Measurements from ENCODE around the gene KCNH1.
"Not testable (repeated sequence)": the region's sequence is repeated elsewhere in the genome, so short reads cannot be mapped to it uniquely, and the experiment has no call there.

KCNH1 gene

DNA sequence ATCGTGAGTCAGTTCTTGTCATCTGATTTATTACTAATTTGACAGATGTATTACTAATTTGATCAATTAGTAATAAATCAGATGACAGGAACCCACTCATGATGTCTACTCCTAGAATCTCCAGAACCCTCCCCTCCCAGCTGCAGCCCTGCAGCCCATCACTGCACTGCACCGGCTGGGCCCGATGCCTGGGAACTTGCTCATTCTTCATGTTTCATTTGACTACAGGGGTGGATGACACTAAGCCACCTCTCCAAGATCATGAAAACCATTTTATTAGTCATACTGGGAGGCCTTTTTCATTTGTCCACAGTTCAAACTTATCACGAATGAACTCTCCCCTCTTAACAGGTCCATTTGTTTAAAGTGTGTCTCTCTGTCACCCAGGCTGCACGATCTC, 41.0 kb downstream of the KCNH1 start:
- DNase-seq: no peak

GRCh38 chr1:211091867-211092266, 42.1 kb downstream of the KCNH1 start:
- DNase-seq: no peak

- no peak for DNase-seq
Measured at GRCh38 chr1:211089536-211089935, 44.4 kb downstream of the KCNH1 start.

- DNase-seq: no peak
Measured at GRCh38 chr1:211088156-211088555, 45.8 kb downstream of the KCNH1 start.

DNA sequence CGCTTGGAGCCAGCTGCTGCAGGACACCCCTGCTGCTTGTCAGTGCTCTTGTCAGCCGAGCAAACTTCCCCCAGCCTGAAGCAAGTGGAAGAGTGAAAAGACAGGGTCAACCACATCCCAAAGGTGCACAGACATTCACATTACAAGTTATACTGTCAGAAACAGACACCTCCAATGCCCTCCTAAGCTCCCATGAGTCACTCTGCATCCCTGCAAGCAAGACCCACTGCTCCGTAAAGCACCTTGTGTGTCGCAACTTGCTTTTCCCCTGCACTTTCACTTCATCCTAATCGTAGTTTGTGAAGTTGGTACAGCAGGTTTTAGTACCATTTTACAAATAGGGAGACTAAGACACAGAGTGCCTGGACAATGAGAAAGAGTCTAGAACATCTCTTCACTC, 51.1 kb downstream of the KCNH1 start:
- no peak for DNase-seq

DNA sequence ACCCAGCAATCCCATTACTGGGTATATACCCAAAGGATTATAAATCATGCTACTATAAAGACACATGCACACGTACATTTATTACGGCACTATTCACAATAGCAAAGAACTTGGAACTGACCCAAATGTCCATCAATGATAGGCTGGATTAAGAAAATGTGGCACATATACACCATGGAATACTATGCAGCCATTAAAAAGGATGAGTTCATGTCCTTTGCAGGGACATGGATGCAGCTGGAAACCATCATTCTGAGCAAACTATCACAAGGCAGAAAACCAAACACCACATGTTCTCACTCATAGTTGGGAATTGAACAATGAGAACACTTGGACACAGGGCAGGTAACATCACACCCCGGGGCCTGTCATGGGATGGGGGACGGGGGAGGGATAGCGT, 52.5 kb downstream of the KCNH1 start:
- not testable (repeated sequence) for DNase-seq

DNA sequence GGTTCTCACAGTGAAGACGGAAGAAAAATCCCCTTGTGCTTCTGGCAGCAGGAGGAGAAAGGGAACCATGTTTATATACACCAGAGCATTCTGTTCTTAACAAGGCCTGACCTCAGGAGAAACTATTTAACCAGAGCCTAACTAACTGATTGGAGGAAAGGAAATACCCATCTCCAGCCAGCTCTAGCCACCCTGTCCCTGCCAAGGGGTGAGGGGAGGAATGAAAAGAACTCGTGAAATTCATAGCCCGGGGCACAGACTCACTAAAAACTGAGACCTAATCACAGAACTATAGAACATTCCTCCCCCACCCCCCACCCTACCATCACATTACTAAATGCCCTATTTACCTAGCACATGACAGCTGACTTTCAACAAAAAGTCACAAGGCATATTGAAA, 65.0 kb downstream of the KCNH1 start:
- no peak for DNase-seq

DNA sequence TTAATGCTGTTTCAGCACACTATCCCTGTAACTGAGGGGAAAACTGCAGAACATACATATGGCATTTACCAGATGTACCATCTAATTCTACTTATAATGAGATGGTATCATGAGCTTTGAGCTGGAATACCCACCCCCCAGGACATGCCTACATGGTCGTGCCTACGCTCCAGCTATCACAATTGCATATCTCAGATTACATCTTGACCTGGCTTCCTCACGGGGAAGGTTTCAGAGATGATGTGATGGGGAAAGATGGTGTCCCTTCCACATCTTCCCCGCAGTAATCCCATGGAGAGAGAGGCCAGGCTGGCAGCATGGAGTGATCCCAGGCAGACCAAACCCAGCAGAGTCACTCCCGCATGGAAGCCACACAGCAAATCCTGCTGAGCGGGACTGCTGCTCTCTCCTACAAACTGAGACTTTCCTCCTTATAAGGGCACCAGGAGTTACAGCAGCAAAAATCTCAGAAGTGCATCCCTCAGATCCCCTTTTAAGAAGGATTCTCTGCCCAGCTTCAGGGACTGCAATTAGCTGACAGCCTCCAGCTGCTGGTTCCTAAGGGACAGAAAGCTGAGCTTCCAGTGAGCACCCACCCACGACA, 67.1 kb downstream of the KCNH1 start:
- no peak for DNase-seq

GRCh38 chr1:211041838-211042237, 92.1 kb downstream of the KCNH1 start:
- DNase-seq: peak; percentile 5

GRCh38 chr1:211037095-211037494, 96.9 kb downstream of the KCNH1 start:
- DNase-seq: peak; percentile 97

DNA sequence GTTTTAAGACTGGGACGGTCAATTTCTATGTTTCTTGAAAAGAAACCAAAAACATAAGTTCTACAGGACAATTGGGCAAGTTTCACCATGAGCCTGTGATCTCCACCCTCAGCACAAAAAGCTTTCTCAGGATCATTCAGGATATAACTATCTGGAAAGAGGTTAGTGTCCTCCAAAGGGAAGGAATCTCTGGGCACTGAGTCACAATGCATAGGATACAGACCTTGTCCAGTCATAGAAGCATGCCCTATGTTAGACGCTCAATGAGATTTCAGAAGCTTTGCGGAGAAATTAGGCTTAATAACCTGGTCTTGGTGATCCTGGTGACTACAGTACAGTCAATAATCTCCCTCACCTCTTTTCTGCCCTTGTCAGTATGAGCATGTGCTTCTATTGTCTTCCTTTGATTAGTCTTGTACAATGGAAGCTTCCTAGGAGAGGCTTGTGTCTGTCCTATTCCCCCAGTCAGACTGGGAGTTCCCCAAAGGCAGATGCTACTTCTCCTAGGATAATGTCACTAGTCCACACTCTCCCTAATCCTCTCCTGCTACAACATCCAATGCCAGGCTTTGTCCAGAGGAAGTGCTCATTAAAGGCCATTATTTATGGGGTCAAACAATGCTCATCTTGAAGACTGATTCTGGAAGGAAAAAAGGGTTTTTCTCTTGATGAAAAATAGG, 97.4 kb downstream of the KCNH1 start:
- DNase-seq: peak; percentile 3

- DNase-seq: peak; percentile 5
Measured at GRCh38 chr1:211035821-211036380, 98.0 kb downstream of the KCNH1 start.

GRCh38 chr1:211033921-211034525, 99.9 kb downstream of the KCNH1 start:
- peak; percentile 31 for DNase-seq

GRCh38 chr1:211024901-211025300, 109.0 kb downstream of the KCNH1 start:
- DNase-seq: no peak

DNA sequence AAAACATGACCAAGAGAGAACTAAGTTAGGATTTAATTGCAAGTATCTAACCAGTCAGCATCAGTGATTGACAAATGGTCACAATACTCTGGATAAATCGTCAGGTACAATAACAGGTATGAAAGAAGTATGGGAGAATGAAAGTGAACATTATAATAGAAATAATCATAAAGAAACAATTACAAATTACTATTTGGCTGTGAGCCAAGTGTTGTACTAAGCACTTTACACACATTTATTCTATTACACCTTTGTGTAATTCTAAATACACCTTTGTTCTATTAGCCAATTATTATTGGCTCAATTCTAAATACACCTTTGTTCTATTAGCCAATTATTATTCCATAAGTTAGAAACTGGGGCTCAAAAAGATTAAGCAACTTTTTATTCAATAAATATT, 114.7 kb downstream of the KCNH1 start:
- DNase-seq: no peak

- no peak for DNase-seq
Measured at GRCh38 chr1:211018690-211019089, 115.3 kb downstream of the KCNH1 start.

DNA sequence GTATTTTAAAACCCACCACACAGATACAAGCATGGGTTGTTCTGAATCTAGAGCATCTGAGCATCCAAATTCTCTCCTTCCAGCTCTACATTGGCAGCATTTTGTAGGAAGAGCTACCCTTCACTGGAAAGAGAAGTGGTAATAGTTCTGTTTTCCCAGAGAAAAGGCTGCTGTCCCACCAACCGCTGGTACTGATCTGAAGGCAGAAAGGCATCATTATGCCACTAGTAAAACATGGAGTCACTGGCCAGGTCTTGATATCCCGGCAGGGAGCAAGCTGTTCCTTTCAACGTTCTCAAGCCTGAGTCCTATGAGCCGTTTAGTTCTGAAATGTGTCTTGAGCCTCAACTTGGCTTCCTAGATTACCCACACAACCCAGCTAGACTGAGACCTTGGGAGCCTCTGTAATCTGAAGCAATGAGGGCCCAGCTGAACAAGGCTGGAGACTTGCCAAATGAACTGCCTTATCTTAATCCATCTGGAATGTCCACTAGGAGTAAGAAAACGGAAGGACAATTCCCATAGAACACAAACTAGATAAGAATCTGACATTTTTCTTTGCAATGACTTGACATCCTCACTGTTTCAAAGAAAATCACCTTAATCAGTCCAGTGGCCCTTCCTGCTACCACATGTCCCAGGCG, 116.8 kb downstream of the KCNH1 start:
- peak; percentile 46 for DNase-seq

DNA sequence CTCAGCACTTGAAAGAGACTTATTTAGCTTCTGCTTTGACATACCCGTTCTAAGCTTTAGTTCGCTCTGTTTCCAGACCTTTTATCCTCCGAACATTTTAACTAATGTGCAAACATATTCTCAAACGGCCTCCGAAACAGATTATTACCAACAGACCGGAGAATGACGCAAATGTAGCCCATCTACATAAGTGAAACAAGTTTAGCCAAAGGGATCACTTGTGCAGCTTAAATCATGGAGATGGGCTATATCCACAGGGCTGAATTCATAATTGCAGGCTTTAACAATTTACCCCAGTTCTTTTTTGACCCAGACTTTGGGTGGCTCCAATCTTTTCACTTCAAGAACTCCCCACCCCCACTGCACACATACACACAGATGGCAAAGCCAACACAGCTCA, 119.7 kb downstream of the KCNH1 start:
- DNase-seq: no peak

- DNase-seq: peak; percentile 26
Measured at GRCh38 chr1:211013346-211014240, 120.4 kb downstream of the KCNH1 start.

GRCh38 chr1:211011128-211011527, 122.8 kb downstream of the KCNH1 start:
- DNase-seq: not testable (repeated sequence)

DNA sequence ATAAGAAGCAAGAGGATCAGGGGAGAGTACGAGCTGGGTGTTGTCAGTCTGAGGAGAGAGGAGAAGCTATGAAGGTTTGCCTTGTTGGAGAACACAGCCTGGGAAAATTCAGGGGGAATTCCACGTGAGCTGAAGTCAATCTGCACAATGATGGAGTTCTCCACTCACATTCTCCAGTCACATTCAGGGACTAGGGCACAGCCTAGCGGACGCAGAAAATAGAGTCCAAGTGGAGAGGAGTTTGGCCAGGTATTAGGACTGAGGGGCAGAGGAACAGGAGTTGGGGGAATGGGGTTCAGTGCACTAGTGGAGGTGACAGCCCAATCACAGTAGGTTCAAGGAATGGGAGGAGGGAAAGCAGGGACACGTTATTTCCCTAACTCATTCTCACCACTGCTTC, 124.0 kb downstream of the KCNH1 start:
- DNase-seq: no peak

DNA sequence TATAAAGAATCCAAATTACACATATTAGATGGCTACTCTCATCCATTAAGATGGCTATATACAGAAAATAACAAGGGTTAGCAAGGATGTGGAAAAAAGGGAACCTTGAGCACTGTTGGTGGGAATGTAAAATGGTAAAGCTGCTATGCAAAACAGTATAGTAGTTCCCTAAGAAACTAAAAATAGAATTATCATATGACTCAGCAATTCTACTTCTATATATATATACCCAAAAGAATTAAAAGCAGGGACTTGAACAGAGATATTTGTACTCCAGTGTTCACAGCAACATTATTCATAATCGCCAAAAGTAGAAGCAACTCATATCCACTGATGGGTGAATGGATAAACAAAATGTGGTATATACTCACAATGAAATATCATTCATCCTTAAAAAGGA, 126.1 kb downstream of the KCNH1 start:
- DNase-seq: no peak

DNA sequence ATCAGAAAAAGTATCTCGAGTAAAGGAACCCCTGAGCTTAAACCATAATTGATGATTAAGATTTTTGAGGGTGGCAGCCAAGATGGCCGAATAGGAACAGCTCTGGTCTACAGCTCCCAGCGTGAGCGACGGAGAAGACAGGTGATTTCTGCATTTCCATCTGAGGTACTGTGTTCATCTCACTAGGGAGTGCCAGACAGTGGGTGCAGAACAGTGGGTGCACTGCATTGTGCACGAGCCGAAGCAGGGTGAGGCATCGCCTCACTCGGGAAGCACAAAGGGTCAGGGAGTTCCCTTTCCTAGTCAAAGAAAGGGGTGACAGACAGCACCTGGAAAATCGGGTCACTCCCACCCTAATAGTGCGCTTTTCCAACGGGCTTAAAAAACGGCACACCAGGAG, 138.0 kb downstream of the KCNH1 start:
- DNase-seq: not testable (repeated sequence)

Measured in fibroblast of upper back skin (primary cell).